ENCODE measurements around the gene CD209. TPM values are rescaled to one million over a fixed set of nuclear protein-coding genes. Genes with fewer than 3 reads are reported as not detected.

Gene CD209
- total RNA-seq (not detected in 2 replicates), polyA plus RNA-seq (not detected in 2 replicates), polyA minus RNA-seq (not detected in 2 replicates), Bru-seq, nascent RNA (not detected), BruChase-seq, experiment 1, labeled RNA remaining after a 6-hour chase (not detected), BruChase-seq, experiment 2, labeled RNA remaining after a 2-hour chase (not detected)
- not detected in 2 replicates for polyA plus RNA-seq (2011; cell fraction: cytosol; rRNA removed)
- polyA plus RNA-seq (2011; cell fraction: nucleus; rRNA removed), result not detected in 2 replicates
- not detected in 2 replicates for polyA plus RNA-seq (2012)
- polyA minus RNA-seq (2011; cell fraction: cytosol; rRNA and poly(A)+ RNA removed), result not detected
- polyA minus RNA-seq (2011; cell fraction: nucleus; rRNA and poly(A)+ RNA removed), result not detected in 2 replicates
- long read RNA-seq, result 0 reads

GRCh38 chr19:7746903-7747884 lies at the start of gene CD209:
Gene CD209, minus strand, starts transcription at chr19:7747534. Its CDS starts 23 bp downstream, at chr19:7747511.
- no peaks in the 10 kb centered on the region for H3K36me3 ChIP-seq (ENCODE audit: control insufficient read depth in 2 of 2, extremely low read depth in 1 of 2, insufficient read depth in 2 of 2, low read length in 2 of 2)
- no peak within 1 kb of the TSS for H3K9ac ChIP-seq (replicated peaks; ENCODE audit: extremely low read depth, insufficient read depth, low read length)
- no peaks in the 10 kb centered on the region for H3K4me1 ChIP-seq (ENCODE audit: control insufficient read depth, extremely low read depth, insufficient read depth, low read length)
- no peaks in the 10 kb centered on the region for H3K9me3 ChIP-seq (replicated peaks; ENCODE audit: control insufficient read depth, insufficient read depth, low read length)
- no peaks in the 10 kb centered on the region for H4K20me1 ChIP-seq (replicated peaks; ENCODE audit: control insufficient read depth, extremely low read depth, insufficient read depth, low read length)
- FAIRE-seq, result no peak
- no peak within 1 kb of the TSS for H3K27ac ChIP-seq (ENCODE audit: insufficient read depth, low read depth, low read length)
- TF ChIP-seq POLR2AphosphoS5 (IDR thresholded peaks at IDR 0.05; ENCODE audit: insufficient read depth, low read depth, low read length), result no peak
- no peak for TF ChIP-seq GATA2 (IDR thresholded peaks at IDR 0.05; ENCODE audit: insufficient read depth, insufficient read length, low read depth, low read length)
- TF ChIP-seq FOS (IDR thresholded peaks at IDR 0.05; ENCODE audit: borderline replicate concordance, insufficient read depth, low read length), result no peak
- TF ChIP-seq MAX (IDR thresholded peaks at IDR 0.05; ENCODE audit: insufficient read depth, insufficient read length), result no peak
- no peak for TF ChIP-seq JUN (IDR thresholded peaks at IDR 0.05; ENCODE audit: borderline replicate concordance, insufficient read depth, insufficient read length, low read depth)
- TF ChIP-seq EZH2 (IDR thresholded peaks at IDR 0.05; ENCODE audit: borderline replicate concordance, low read depth, low read length, severe bottlenecking), result no peak
- TF ChIP-seq MYC (IDR thresholded peaks at IDR 0.05; ENCODE audit: low read depth, low read length), result no peak
- TF ChIP-seq CTCF (IDR thresholded peaks at IDR 0.05; ENCODE audit: extremely low read depth in 1 of 2, insufficient read depth in 1 of 2, low read depth in 1 of 2, low read length in 2 of 2), result no peak
- no peak for TF ChIP-seq POLR2A (IDR thresholded peaks at IDR 0.05; ENCODE audit: low read depth, low read length)
- dilution Hi-C loops (cut with MboI; ENCODE audit: extremely low pct_ligation_motif_present, low sequenced_read_pairs) (no loop called here), intact Hi-C loops (cut with micrococcal nuclease) (no loop called here)
- no peaks in the 10 kb centered on the region for H3K79me2 ChIP-seq (ENCODE audit: control insufficient read depth, insufficient read depth, low read length)
- H3K4me2 ChIP-seq (ENCODE audit: insufficient read depth, low read length), result no peak within 1 kb of the TSS
- no TSS peak for BruUV-seq (replicated peaks)
- DNase-seq (ENCODE audit: low read depth, low spot score), result no peak
- H3K9me1 ChIP-seq (replicated peaks; ENCODE audit: control insufficient read depth, extremely low read depth, insufficient read depth, low read length), result no peaks in the 10 kb centered on the region
- no peak within 1 kb of the TSS for H3K4me3 ChIP-seq (replicated peaks in 1 of 3; ENCODE audit: insufficient read depth in 1 of 3, low read depth in 1 of 3, low read length in 3 of 3)
- H3K27me3 ChIP-seq (ENCODE audit: control insufficient read depth in 2 of 2, insufficient read depth in 2 of 2, low read length in 2 of 2), result peaks cover 0 to 2% of the 10 kb centered on the region in 2 experiments
- no peak within 1 kb of the TSS for H2AFZ ChIP-seq (ENCODE audit: low read depth, low read length)
- CTCF ChIA-PET, result interaction anchor here (1.3 to 1.6 kb wide), 2 partner anchors 8 to 52 kb away, joined by 3 to 12 read pairs; no protein-coding TSS in a partner anchor
- POLR2A ChIA-PET, result no interaction called here

Measured in endothelial cell of umbilical vein (primary cell).